HuH-7 (cell line): Measurements from ENCODE around the gene CALD1.
"Not testable (repeated sequence)": the region's sequence is repeated elsewhere in the genome, so short reads cannot be mapped to it uniquely, and the experiment has no call there.

Experiments
- DNase-seq: peaks from one replicate; pipeline ENCODE4 v3.0.0; 2011; ENCODE audit warnings: low spot score

CALD1 gene

GRCh38 chr7:134949171-134949570 lies 169.7 kb downstream of the CALD1 start:
- no peak for DNase-seq

GRCh38 chr7:134954197-134955082 lies 175.0 kb downstream of the CALD1 start:
- DNase-seq = peak; percentile 13

GRCh38 chr7:134957005-134957404 lies 177.6 kb downstream of the CALD1 start:
- no peak for DNase-seq

- DNase-seq = no peak
These were observed 180.4 kb downstream of the CALD1 start for GRCh38 chr7:134959810-134960209.

GRCh38 chr7:134962270-134962780 lies 182.9 kb downstream of the CALD1 start:
- DNase-seq = no peak

GRCh38 chr7:134963036-134963435 lies 183.6 kb downstream of the CALD1 start:
- no peak for DNase-seq

GRCh38 chr7:134966691-134967090 lies 187.3 kb downstream of the CALD1 start:
- no peak for DNase-seq

GRCh38 chr7:134968110-134968509 lies 188.7 kb downstream of the CALD1 start:
- DNase-seq = no peak

GRCh38 chr7:134981645-134982044 lies 202.2 kb downstream of the CALD1 start:
- DNase-seq = not testable (repeated sequence)

GRCh38 chr7:134985894-134986362 lies 206.5 kb downstream of the CALD1 start:
- DNase-seq = no peak

- peak; percentile 93 for DNase-seq
These were observed 207.2 kb downstream of the CALD1 start, which contains the start of gene AGBL3 for GRCh38 chr7:134986363-134987251. AGBL3 (plus strand) TSS chr7:134986508; CDS start chr7:134987934, 1,426 bp downstream.

GRCh38 chr7:134988161-134988560 lies 208.7 kb downstream of the CALD1 start:
- DNase-seq = no peak

GRCh38 chr7:134991469-134992339 lies 212.3 kb downstream of the CALD1 start:
- DNase-seq = peak; percentile 28

GRCh38 chr7:134992626-134993179 lies 213.3 kb downstream of the CALD1 start:
- DNase-seq = no peak

GRCh38 chr7:134993877-134994456 lies 214.5 kb downstream of the CALD1 start:
- DNase-seq = no peak

- DNase-seq = no peak
These were observed 216.0 kb downstream of the CALD1 start for GRCh38 chr7:134995239-134996096.

- DNase-seq = no peak
These were observed 216.7 kb downstream of the CALD1 start for GRCh38 chr7:134996097-134996550.

- DNase-seq = peak; percentile 39
These were observed 217.9 kb downstream of the CALD1 start for GRCh38 chr7:134997214-134997885.

GRCh38 chr7:134999136-134999535 lies 219.7 kb downstream of the CALD1 start:
- no peak for DNase-seq
